ENCODE results near the gene DDX43.
"Not testable (repeated sequence)": the region's sequence is repeated elsewhere in the genome, so short reads cannot be mapped to it uniquely, and the experiment has no call there.

Gene DDX43

GRCh38 chr6:73394577-73395354 is at the start of gene DDX43:
TSS of gene DDX43 (plus strand) at chr6:73394828. CDS start at chr6:73394906, 78 bp downstream.
- peak; percentile 58 for DNase-seq

GRCh38 chr6:73348550-73349204 is 46.0 kb upstream of the DDX43 start:
- no peak for DNase-seq

GRCh38 chr6:73349311-73349710 is 45.3 kb upstream of the DDX43 start:
- DNase-seq, result no peak

- no peak for DNase-seq
Measured at GRCh38 chr6:73353636-73354593, 40.7 kb upstream of the DDX43 start, which contains the start of gene DPPA5. TSS of gene DPPA5 (minus strand) at chr6:73354276. CDS start at chr6:73354225, 51 bp downstream.

GRCh38 chr6:73362358-73362757 is 32.3 kb upstream of the DDX43 start, which contains the start of gene KHDC3L:
TSS of gene KHDC3L (plus strand) at chr6:73362658. CDS start at chr6:73362730, 72 bp downstream.
- DNase-seq, result no peak

- no peak for DNase-seq
Measured at GRCh38 chr6:73362869-73363536, 31.6 kb upstream of the DDX43 start.

- no peak for DNase-seq
Measured at GRCh38 chr6:73363537-73363875, 31.1 kb upstream of the DDX43 start.

- no peak for DNase-seq
Measured at GRCh38 chr6:73364121-73364520, 30.5 kb upstream of the DDX43 start.

GRCh38 chr6:73364549-73364948 is 30.1 kb upstream of the DDX43 start:
- no peak for DNase-seq

- DNase-seq, result no peak
Measured at GRCh38 chr6:73367761-73368355, 26.8 kb upstream of the DDX43 start.

- no peak for DNase-seq
Measured at GRCh38 chr6:73368675-73369074, 26.0 kb upstream of the DDX43 start.

GRCh38 chr6:73369157-73369556 is 25.5 kb upstream of the DDX43 start:
- DNase-seq, result no peak

- no peak for DNase-seq
Measured at GRCh38 chr6:73369563-73369962, 25.1 kb upstream of the DDX43 start, which contains the start of gene OOEP. TSS of gene OOEP (minus strand) at chr6:73369897. CDS start at chr6:73369792, 105 bp downstream.

GRCh38 chr6:73371984-73372383 is 22.6 kb upstream of the DDX43 start:
- DNase-seq, result no peak

- DNase-seq, result no peak
Measured at GRCh38 chr6:73372516-73372915, 22.1 kb upstream of the DDX43 start.

- no peak for DNase-seq
Measured at GRCh38 chr6:73375216-73375615, 19.4 kb upstream of the DDX43 start.

- DNase-seq, result no peak
Measured at GRCh38 chr6:73377225-73377624, 17.4 kb upstream of the DDX43 start.

GRCh38 chr6:73381531-73381930 is 13.1 kb upstream of the DDX43 start:
- DNase-seq, result not testable (repeated sequence)

- no peak for DNase-seq
Measured at GRCh38 chr6:73382462-73383113, 12.0 kb upstream of the DDX43 start.

GRCh38 chr6:73388433-73388799 is 6.2 kb upstream of the DDX43 start:
- DNase-seq, result no peak

GRCh38 chr6:73388800-73389512 is 5.7 kb upstream of the DDX43 start:
- DNase-seq, result peak; percentile 72
